ENCODE data around the gene KCTD16.

Gene KCTD16

GRCh38 chr5:144170276-144171024, at the start of gene KCTD16, which contains the start of gene YIPF5:
TSS of gene KCTD16 (plus strand) at chr5:144170873.
TSS of gene YIPF5 (minus strand) at chr5:144170659. CDS start at chr5:144169955, 704 bp downstream.
- peak; percentile 95 for FAIRE-seq

- FAIRE-seq: no peak
These were observed 49.1 kb upstream of the KCTD16 start for GRCh38 chr5:144121577-144121976.

GRCh38 chr5:144122081-144122480, 48.6 kb upstream of the KCTD16 start:
- FAIRE-seq: no peak

GRCh38 chr5:144122641-144123040, 48.0 kb upstream of the KCTD16 start:
- FAIRE-seq: no peak

GRCh38 chr5:144125163-144125726, 45.4 kb upstream of the KCTD16 start:
- no peak for FAIRE-seq

GRCh38 chr5:144126707-144127106, 44.0 kb upstream of the KCTD16 start:
- no peak for FAIRE-seq

GRCh38 chr5:144128844-144129243, 41.8 kb upstream of the KCTD16 start:
- no peak for FAIRE-seq

- FAIRE-seq: no peak
These were observed 40.4 kb upstream of the KCTD16 start for GRCh38 chr5:144130306-144130705.

- FAIRE-seq: no peak
These were observed 39.4 kb upstream of the KCTD16 start for GRCh38 chr5:144131261-144131660.

GRCh38 chr5:144133050-144133633, 37.5 kb upstream of the KCTD16 start:
- no peak for FAIRE-seq

- FAIRE-seq: no peak
These were observed 36.4 kb upstream of the KCTD16 start for GRCh38 chr5:144134194-144134826.

GRCh38 chr5:144135113-144135762, 35.4 kb upstream of the KCTD16 start:
- FAIRE-seq: no peak

- no peak for FAIRE-seq
These were observed 31.1 kb upstream of the KCTD16 start for GRCh38 chr5:144139586-144139985.

GRCh38 chr5:144141585-144141984, 29.1 kb upstream of the KCTD16 start:
- FAIRE-seq: no peak

GRCh38 chr5:144142139-144142823, 28.4 kb upstream of the KCTD16 start:
- FAIRE-seq: no peak

- FAIRE-seq: no peak
These were observed 27.9 kb upstream of the KCTD16 start for GRCh38 chr5:144142824-144143162.

GRCh38 chr5:144143625-144144024, 27.0 kb upstream of the KCTD16 start:
- FAIRE-seq: no peak

GRCh38 chr5:144144956-144145751, 25.5 kb upstream of the KCTD16 start:
- FAIRE-seq: no peak

- FAIRE-seq: no peak
These were observed 19.6 kb upstream of the KCTD16 start for GRCh38 chr5:144151026-144151425.

GRCh38 chr5:144156767-144157171, 13.9 kb upstream of the KCTD16 start:
- no peak for FAIRE-seq

GRCh38 chr5:144162686-144163085, 8.0 kb upstream of the KCTD16 start:
- no peak for FAIRE-seq

- FAIRE-seq: no peak
These were observed 4.0 kb upstream of the KCTD16 start for GRCh38 chr5:144166696-144167095.
